Glutamatergic neuron (in vitro differentiated cells): ENCODE results near the gene UBAP2. TPM values are rescaled to one million over a fixed set of nuclear protein-coding genes. Genes with fewer than 3 reads are reported as not detected.
"Not testable (repeated sequence)": the region's sequence is repeated elsewhere in the genome, so short reads cannot be mapped to it uniquely, and the experiment has no call there.

Source experiments
- DNase-seq: peaks from one replicate; pipeline ENCODE4 v3.0.0; 2022
- H3K27ac Mint-ChIP-seq: one replicate; pipeline ENCODE4 v1.8.0; 2020; ENCODE audit warnings: mild to moderate bottlenecking, mixed read lengths, inconsistent platforms; ENCODE audit not compliant: unreplicated experiment
- H3K27me3 Mint-ChIP-seq: one replicate; pipeline ENCODE4 v1.8.0; 2020; ENCODE audit warnings: mild to moderate bottlenecking, moderate library complexity, mixed read lengths, inconsistent platforms; ENCODE audit not compliant: unreplicated experiment
- H3K36me3 Mint-ChIP-seq: one replicate; pipeline ENCODE4 v1.8.0; 2020; ENCODE audit warnings: mild to moderate bottlenecking, mixed read lengths, inconsistent platforms; ENCODE audit not compliant: unreplicated experiment
- H3K4me1 Mint-ChIP-seq: one replicate; pipeline ENCODE4 v1.8.0; 2020; ENCODE audit warnings: mild to moderate bottlenecking, low read depth, mixed read lengths, inconsistent platforms; ENCODE audit not compliant: unreplicated experiment
- H3K4me3 Mint-ChIP-seq: one replicate; pipeline ENCODE4 v1.8.0; 2020; ENCODE audit warnings: mild to moderate bottlenecking, mixed read lengths, inconsistent platforms; ENCODE audit not compliant: unreplicated experiment
- H3K9me3 Mint-ChIP-seq: one replicate; pipeline ENCODE4 v1.8.0; 2020; ENCODE audit warnings: mild to moderate bottlenecking, moderate library complexity, mixed read lengths, inconsistent platforms; ENCODE audit not compliant: unreplicated experiment
- CTCF ChIP-seq: fragments of 200-600 bp; sonication (generic); IDR thresholded peaks from one replicate; pipeline ENCODE4 v1.5.0; 2021; ENCODE audit not compliant: partially characterized antibody, unreplicated experiment
- total RNA-seq: library from RNA; stranded (reverse); fragmentation: NEBNext Ultra II Directional; extraction: Animal tissue kit (Norgen Biotek cat#: 25700); gene quantifications from one replicate; pipeline ENCODE4 v1.2.1, GENCODE V29; 2021; ENCODE audit not compliant: unreplicated experiment

UBAP2 gene
- total RNA-seq, 1 donor from 2014 or later: 65.1 TPM

GRCh38 chr9:34025811-34026210, 22.9 kb downstream of the UBAP2 start:
- Mint-ChIP-seq H3K4me3 (no peak overlapping the region), H3K27me3 (no peaks in the 10 kb centered on the region), H3K9me3 (no peaks in the 10 kb centered on the region), H3K27ac (no peak overlapping the region), H3K36me3 (no peaks in the 10 kb centered on the region), H3K4me1 (no peaks in the 10 kb centered on the region)
- no peak for TF ChIP-seq CTCF
- DNase-seq: no peak

DNA sequence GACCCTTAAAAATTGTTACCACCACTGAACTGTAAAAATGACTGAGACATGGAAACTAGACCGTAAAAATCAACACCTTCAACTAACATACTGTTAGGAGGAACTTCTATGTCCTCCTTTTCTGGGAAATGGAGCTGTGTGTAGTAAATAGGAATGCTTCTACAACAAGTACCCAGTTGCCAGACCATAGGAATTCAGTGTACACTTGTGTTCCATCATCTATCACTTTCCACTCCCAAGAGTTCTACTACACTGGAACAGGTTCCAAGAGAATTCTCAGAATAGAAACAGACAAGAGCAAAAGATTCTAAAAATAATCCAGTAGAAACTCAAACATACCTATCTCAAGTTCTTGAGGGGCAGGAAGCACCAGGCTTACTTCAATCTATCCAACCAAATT, 23.6 kb downstream of the UBAP2 start:
- Mint-ChIP-seq H3K9me3 (no peaks in the 10 kb centered on the region), H3K4me1 (no peaks in the 10 kb centered on the region), H3K27me3 (no peaks in the 10 kb centered on the region), H3K4me3 (no peak overlapping the region), H3K27ac (no peak overlapping the region), H3K36me3 (no peaks in the 10 kb centered on the region)
- TF ChIP-seq CTCF: no peak
- no peak for DNase-seq

DNA sequence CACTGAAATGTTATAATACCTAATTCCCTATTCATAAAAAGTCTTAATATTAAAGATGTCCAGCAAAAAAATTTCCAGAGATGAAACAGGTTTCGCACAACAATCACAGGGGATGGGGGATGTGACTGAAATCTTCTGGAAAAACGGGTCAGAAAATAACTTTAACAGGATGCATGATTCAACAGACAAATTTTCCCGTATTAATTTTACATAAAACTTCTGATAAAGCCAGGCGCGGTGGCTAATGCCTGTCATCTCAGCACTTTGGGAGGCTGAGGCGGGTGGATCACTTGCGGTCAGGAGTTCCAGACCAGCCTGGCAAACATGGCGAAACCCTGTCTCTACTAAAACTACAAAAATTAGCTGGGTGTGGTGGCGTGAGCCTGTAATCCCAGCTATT, 24.2 kb downstream of the UBAP2 start:
- not testable (repeated sequence) for H3K27ac Mint-ChIP-seq, H3K36me3 Mint-ChIP-seq, H3K9me3 Mint-ChIP-seq, H3K4me1 Mint-ChIP-seq, H3K27me3 Mint-ChIP-seq, H3K4me3 Mint-ChIP-seq, DNase-seq

DNA sequence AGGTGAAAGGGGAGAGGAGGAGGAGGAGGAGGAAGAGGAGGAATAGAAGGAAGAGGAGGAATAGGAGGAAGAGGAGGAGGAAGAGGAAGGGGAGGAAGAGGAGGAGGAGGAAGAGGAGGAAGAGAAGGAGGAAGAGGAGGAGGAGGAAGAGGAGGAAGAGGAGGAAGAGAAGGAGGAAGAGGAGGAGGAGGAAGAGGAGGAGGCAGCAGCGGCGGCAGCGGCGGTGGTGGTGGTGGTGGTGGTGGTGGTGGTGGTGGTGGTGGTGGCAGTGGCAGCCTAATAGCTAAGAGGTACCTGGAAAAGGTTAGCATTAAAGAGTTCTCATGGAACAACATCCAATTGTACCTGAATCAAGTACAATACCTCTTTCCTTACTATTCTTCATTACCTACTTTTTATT, 32.5 kb downstream of the UBAP2 start:
- no peak for DNase-seq
- Mint-ChIP-seq H3K27ac (no peak overlapping the region), H3K9me3 (no peaks in the 10 kb centered on the region), H3K4me1 (no peaks in the 10 kb centered on the region), H3K4me3 (no peak overlapping the region), H3K36me3 (no peaks in the 10 kb centered on the region), H3K27me3 (no peaks in the 10 kb centered on the region)
- no peak for TF ChIP-seq CTCF

DNA sequence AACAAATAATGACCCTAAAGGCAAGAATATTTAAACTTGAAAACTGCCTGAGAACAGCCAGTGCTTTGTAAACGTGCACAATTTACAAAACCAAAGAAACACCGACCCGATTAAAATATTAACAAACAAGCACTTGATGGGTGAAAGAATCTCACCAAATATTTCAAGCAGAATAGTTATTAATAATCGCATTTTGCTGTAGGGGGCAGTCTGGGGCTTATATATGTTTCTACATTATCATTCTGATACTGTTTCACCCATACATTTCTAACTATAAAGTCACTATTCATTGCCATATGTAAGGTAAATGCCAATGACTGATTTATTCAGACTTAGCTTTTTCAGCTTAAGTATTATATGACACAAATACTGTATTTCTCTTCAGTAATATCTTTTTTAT, 37.7 kb downstream of the UBAP2 start:
- no peaks in the 10 kb centered on the region for H3K4me1 Mint-ChIP-seq
- H3K36me3 Mint-ChIP-seq: no peaks in the 10 kb centered on the region
- TF ChIP-seq CTCF: peak; percentile 23
- no peaks in the 10 kb centered on the region for H3K9me3 Mint-ChIP-seq
- no peak for DNase-seq
- no peak overlapping the region for H3K4me3 Mint-ChIP-seq
- H3K27me3 Mint-ChIP-seq: peaks cover 3% of the 10 kb centered on the region
- no peak overlapping the region for H3K27ac Mint-ChIP-seq

DNA sequence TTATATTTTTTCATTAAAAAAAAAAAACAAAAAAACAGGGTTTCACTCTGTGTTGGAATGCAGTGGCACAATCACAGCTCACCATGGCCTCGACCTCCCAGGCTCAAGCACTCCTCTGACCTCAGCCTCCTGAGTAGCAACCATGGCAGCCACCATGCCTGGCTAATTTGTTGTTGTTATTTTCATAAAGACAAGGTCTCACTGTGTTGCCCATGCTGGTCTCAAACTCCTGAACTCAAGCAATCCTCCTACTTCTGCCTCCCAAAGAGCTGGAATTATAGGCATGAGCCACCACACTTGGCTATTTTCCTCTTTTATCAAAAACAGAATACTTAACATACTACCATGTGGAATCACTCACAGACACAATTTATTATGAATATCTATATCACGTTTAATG, 46.7 kb downstream of the UBAP2 start:
- H3K9me3 Mint-ChIP-seq: peaks cover 2% of the 10 kb centered on the region
- no peak overlapping the region for H3K4me3 Mint-ChIP-seq
- peaks cover under 1% of the 10 kb centered on the region for H3K27me3 Mint-ChIP-seq
- no peaks in the 10 kb centered on the region for H3K4me1 Mint-ChIP-seq
- TF ChIP-seq CTCF: no peak
- no peak for DNase-seq
- no peak overlapping the region for H3K27ac Mint-ChIP-seq
- no peaks in the 10 kb centered on the region for H3K36me3 Mint-ChIP-seq
